DMS53 (cell line): ENCODE data around the gene MRPL12.

ENCODE experiments used
- DNase-seq: peaks from one replicate; lab custom pipeline; 2025; lab: John Stamatoyannopoulos, UW

Gene MRPL12

GRCh38 chr17:81701288-81702071, 1.7 kb upstream of the MRPL12 start:
- peak; percentile 61 for DNase-seq

GRCh38 chr17:81703747-81704654, 834 bp downstream of the MRPL12 start:
- DNase-seq, result no peak

GRCh38 chr17:81705518-81706231, 2.5 kb downstream of the MRPL12 start:
- DNase-seq, result no peak

GRCh38 chr17:81706232-81706611, 3.1 kb downstream of the MRPL12 start:
- no peak for DNase-seq

GRCh38 chr17:81706757-81707624, 3.8 kb downstream of the MRPL12 start:
- no peak for DNase-seq

GRCh38 chr17:81707725-81708646, 4.8 kb downstream of the MRPL12 start:
- no peak for DNase-seq

GRCh38 chr17:81708739-81709185, 5.6 kb downstream of the MRPL12 start:
- no peak for DNase-seq

GRCh38 chr17:81710514-81711308, 7.5 kb downstream of the MRPL12 start:
- DNase-seq, result peak; percentile 76

- peak; percentile 99 for DNase-seq
These were observed 8.8 kb downstream of the MRPL12 start, which contains the start of gene SLC25A10 for GRCh38 chr17:81711814-81712467. TSS of gene SLC25A10 (plus strand) at chr17:81712284. CDS start at chr17:81712427, 143 bp downstream.

- peak; percentile 77 for DNase-seq
These were observed 9.4 kb downstream of the MRPL12 start for GRCh38 chr17:81712468-81713003.

- DNase-seq, result peak; percentile 67
These were observed 9.9 kb downstream of the MRPL12 start for GRCh38 chr17:81713004-81713555.

GRCh38 chr17:81713556-81714411, 10.6 kb downstream of the MRPL12 start:
- peak; percentile 74 for DNase-seq

- DNase-seq, result no peak
These were observed 11.4 kb downstream of the MRPL12 start for GRCh38 chr17:81714412-81715106.

- DNase-seq, result no peak
These were observed 12.1 kb downstream of the MRPL12 start for GRCh38 chr17:81715107-81715871.

GRCh38 chr17:81715872-81716673, 12.9 kb downstream of the MRPL12 start:
- DNase-seq, result no peak
